ENCODE data around the gene PDIK1L.

PDIK1L gene

GRCh38 chr1:26079960-26080814 is 31.4 kb upstream of the PDIK1L start:
- TF ChIP-seq GATA3 (IDR thresholded peaks at IDR 0.05; ENCODE audit: low read depth, low read length): no peak
- no peak for TF ChIP-seq GATA2 (IDR thresholded peaks at IDR 0.05; ENCODE audit: low read depth, low read length)

- TF ChIP-seq GATA3 (IDR thresholded peaks at IDR 0.05; ENCODE audit: low read depth, low read length) (no peak), GATA2 (IDR thresholded peaks at IDR 0.05; ENCODE audit: low read depth, low read length) (no peak)
Measured at GRCh38 chr1:26081267-26082019, 30.2 kb upstream of the PDIK1L start.

GRCh38 chr1:26082020-26082350 is 29.6 kb upstream of the PDIK1L start:
- TF ChIP-seq GATA3 (IDR thresholded peaks at IDR 0.05; ENCODE audit: low read depth, low read length) (no peak), GATA2 (IDR thresholded peaks at IDR 0.05; ENCODE audit: low read depth, low read length) (no peak)

GRCh38 chr1:26083208-26083607 is 28.4 kb upstream of the PDIK1L start:
- TF ChIP-seq GATA2 (IDR thresholded peaks at IDR 0.05; ENCODE audit: low read depth, low read length) (no peak), GATA3 (IDR thresholded peaks at IDR 0.05; ENCODE audit: low read depth, low read length) (no peak)

GRCh38 chr1:26084091-26084561 is 27.5 kb upstream of the PDIK1L start:
- TF ChIP-seq GATA2 (IDR thresholded peaks at IDR 0.05; ENCODE audit: low read depth, low read length) (no peak), GATA3 (IDR thresholded peaks at IDR 0.05; ENCODE audit: low read depth, low read length) (no peak)

GRCh38 chr1:26084844-26085243 is 26.8 kb upstream of the PDIK1L start:
- no peak for TF ChIP-seq GATA3 (IDR thresholded peaks at IDR 0.05; ENCODE audit: low read depth, low read length)

GRCh38 chr1:26089125-26089524 is 22.5 kb upstream of the PDIK1L start:
- no peak for TF ChIP-seq GATA2 (IDR thresholded peaks at IDR 0.05; ENCODE audit: low read depth, low read length)
- TF ChIP-seq GATA3 (IDR thresholded peaks at IDR 0.05; ENCODE audit: low read depth, low read length): no peak

- TF ChIP-seq GATA2 (IDR thresholded peaks at IDR 0.05; ENCODE audit: low read depth, low read length) (no peak), GATA3 (IDR thresholded peaks at IDR 0.05; ENCODE audit: low read depth, low read length) (no peak)
Measured at GRCh38 chr1:26090893-26091292, 20.7 kb upstream of the PDIK1L start.

- no peak for TF ChIP-seq GATA2 (IDR thresholded peaks at IDR 0.05; ENCODE audit: low read depth, low read length)
- no peak for TF ChIP-seq GATA3 (IDR thresholded peaks at IDR 0.05; ENCODE audit: low read depth, low read length)
Measured at GRCh38 chr1:26092422-26092821, 19.2 kb upstream of the PDIK1L start.

- no peak for TF ChIP-seq GATA3 (IDR thresholded peaks at IDR 0.05; ENCODE audit: low read depth, low read length)
- TF ChIP-seq GATA2 (IDR thresholded peaks at IDR 0.05; ENCODE audit: low read depth, low read length): no peak
Measured at GRCh38 chr1:26094076-26094669, 17.5 kb upstream of the PDIK1L start.

GRCh38 chr1:26094677-26095383 is 16.8 kb upstream of the PDIK1L start:
- TF ChIP-seq GATA2 (IDR thresholded peaks at IDR 0.05; ENCODE audit: low read depth, low read length) (no peak), GATA3 (IDR thresholded peaks at IDR 0.05; ENCODE audit: low read depth, low read length) (no peak)

- TF ChIP-seq GATA3 (IDR thresholded peaks at IDR 0.05; ENCODE audit: low read depth, low read length): no peak
- TF ChIP-seq GATA2 (IDR thresholded peaks at IDR 0.05; ENCODE audit: low read depth, low read length): no peak
Measured at GRCh38 chr1:26096471-26096870, 15.2 kb upstream of the PDIK1L start.

GRCh38 chr1:26097696-26098095 is 13.9 kb upstream of the PDIK1L start:
- TF ChIP-seq GATA2 (IDR thresholded peaks at IDR 0.05; ENCODE audit: low read depth, low read length) (no peak), GATA3 (IDR thresholded peaks at IDR 0.05; ENCODE audit: low read depth, low read length) (no peak)

GRCh38 chr1:26098602-26099001 is 13.0 kb upstream of the PDIK1L start:
- no peak for TF ChIP-seq GATA3 (IDR thresholded peaks at IDR 0.05; ENCODE audit: low read depth, low read length)
- no peak for TF ChIP-seq GATA2 (IDR thresholded peaks at IDR 0.05; ENCODE audit: low read depth, low read length)
